ENCODE results near the gene ARMH3.

Gene ARMH3

GRCh38 chr10:101841826-101842225 lies 214.1 kb downstream of the ARMH3 start:
- H3K4me3 ChIP-seq (ENCODE audit: control insufficient read depth, low read depth, low read length): no peak overlapping the region
- DNase-seq (ENCODE audit: low read depth): no peak
- no peak for TF ChIP-seq CTCF (conservative IDR thresholded peaks at IDR 0.05; ENCODE audit: control insufficient read depth, insufficient read depth, low read depth, low read length)

DNA sequence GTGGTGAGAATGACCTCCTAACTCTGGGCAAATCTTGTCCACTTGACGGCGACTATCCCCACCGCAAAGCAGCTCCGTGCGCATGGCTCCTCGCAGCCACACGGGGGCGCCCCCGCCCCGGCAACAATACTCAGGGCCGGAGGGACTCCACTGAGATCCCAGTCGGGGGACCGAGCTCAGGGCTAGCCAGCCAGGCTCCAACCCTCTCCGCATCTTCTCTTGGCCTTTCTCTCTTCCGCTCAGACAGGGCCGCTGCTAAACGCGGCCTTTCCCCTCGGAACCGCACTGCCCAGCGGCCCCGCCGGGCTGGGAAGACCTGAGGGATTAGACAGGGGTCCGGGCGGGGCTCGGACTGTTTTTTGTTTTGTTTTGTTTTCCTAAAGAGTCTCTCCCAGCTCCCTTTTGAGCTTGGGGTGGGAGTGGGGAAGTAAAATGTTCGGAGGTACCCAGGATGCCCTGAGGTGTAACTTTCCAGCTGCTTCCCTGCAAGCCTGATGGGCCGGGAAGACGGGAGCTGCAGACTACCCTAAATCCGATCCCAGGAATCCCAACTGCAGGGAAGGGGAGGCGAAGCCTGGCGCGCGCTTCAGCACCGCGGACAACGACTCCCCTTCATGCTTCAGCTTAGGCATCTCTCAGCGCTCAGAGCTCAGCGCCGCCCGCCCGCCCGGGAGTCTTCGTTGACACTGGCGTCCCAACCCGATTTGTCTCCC lies 215.1 kb downstream of the ARMH3 start:
- peak overlapping the region; percentile 37 for H3K4me3 ChIP-seq (ENCODE audit: control insufficient read depth, low read depth, low read length)
- DNase-seq (ENCODE audit: low read depth): peak; percentile 80
- peak; percentile 92 for TF ChIP-seq CTCF (conservative IDR thresholded peaks at IDR 0.05; ENCODE audit: control insufficient read depth, insufficient read depth, low read depth, low read length)

DNA sequence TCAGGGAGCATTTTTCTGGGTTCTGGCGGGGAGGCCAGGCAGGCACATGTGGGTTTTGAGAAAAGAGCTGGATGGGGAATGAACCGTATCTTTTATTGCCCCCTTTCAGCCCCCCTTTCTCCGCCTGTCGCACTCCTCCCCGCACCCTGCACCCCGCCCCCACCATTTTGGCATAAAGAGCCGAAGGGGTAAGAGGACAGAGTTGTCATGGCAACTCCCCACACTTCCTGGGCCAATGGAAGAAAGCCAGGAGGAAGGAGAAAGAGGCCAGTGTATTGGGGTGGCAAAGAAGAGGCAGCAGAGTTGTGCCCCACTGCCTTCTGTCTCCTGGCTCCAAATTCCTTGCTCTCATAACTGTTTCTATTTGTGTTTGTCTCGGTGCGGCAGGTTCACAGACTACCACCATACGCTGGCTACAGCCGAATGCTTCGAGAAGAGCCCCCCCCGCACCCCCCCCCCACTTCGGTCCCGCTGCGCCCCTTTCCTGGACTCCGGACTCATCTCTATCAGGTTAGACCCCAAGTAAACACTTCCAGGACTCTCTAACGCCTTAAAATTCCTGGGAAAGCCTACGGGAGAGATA lies 215.8 kb downstream of the ARMH3 start:
- DNase-seq (ENCODE audit: low read depth): peak; percentile 29
- no peak for TF ChIP-seq CTCF (conservative IDR thresholded peaks at IDR 0.05; ENCODE audit: control insufficient read depth, insufficient read depth, low read depth, low read length)
- H3K4me3 ChIP-seq (ENCODE audit: control insufficient read depth, low read depth, low read length): peak overlapping the region; percentile 35

DNA sequence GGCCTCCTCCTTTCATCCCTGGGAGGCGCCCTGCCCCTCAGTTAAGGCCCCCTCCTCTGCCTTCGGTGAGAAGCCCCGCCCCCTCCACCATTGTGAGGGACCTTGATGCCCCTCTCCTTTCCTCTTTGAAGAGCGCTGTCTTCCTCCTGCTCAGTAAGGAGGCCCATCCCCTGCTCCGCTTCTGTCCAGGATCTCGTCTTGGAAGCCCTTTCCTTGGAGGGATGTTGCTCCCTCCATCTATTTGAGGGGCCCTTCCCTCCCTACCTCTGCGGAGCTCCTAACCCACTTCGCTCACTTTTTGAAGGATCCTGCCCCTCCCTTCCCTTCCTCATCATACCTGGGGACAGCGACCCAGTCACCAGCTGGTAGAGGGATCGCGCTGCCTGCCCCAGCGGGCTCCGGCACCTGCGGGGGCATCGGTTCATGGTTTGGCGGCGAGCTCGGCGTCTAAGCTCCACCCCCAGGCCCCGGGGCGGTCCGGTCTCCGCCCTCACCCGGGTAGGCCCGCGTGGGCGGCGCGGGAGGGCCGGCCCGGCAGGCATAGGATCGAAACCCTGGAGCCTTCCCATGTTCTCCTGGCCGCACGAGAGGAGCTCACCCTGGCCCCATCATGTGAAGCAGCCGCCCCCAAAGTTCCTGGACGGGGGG lies 216.4 kb downstream of the ARMH3 start:
- peak overlapping the region; percentile 35 for H3K4me3 ChIP-seq (ENCODE audit: control insufficient read depth, low read depth, low read length)
- DNase-seq (ENCODE audit: low read depth): peak; percentile 26
- no peak for TF ChIP-seq CTCF (conservative IDR thresholded peaks at IDR 0.05; ENCODE audit: control insufficient read depth, insufficient read depth, low read depth, low read length)

- TF ChIP-seq CTCF (conservative IDR thresholded peaks at IDR 0.05; ENCODE audit: control insufficient read depth, insufficient read depth, low read depth, low read length): no peak
- no peak for DNase-seq (ENCODE audit: low read depth)
- H3K4me3 ChIP-seq (ENCODE audit: control insufficient read depth, low read depth, low read length): no peak overlapping the region
Measured at GRCh38 chr10:101839002-101839401, 217.0 kb downstream of the ARMH3 start.

- no peak for TF ChIP-seq CTCF (conservative IDR thresholded peaks at IDR 0.05; ENCODE audit: control insufficient read depth, insufficient read depth, low read depth, low read length)
- no peak overlapping the region for H3K4me3 ChIP-seq (ENCODE audit: control insufficient read depth, low read depth, low read length)
- DNase-seq (ENCODE audit: low read depth): no peak
Measured at GRCh38 chr10:101838416-101838970, 217.5 kb downstream of the ARMH3 start.

All from fibroblast of mammary gland (primary cell).